ENCODE data around the gene ACADL. TPM values are rescaled to one million over a fixed set of nuclear protein-coding genes. Genes with fewer than 3 reads are reported as not detected.

ACADL gene
- total and polyA plus RNA-seq, 2 of the 8 experiments (the other 6 are each of a cell fraction or from before 2014, with no cell fraction given): 0.11 to 0.34 TPM

DNA sequence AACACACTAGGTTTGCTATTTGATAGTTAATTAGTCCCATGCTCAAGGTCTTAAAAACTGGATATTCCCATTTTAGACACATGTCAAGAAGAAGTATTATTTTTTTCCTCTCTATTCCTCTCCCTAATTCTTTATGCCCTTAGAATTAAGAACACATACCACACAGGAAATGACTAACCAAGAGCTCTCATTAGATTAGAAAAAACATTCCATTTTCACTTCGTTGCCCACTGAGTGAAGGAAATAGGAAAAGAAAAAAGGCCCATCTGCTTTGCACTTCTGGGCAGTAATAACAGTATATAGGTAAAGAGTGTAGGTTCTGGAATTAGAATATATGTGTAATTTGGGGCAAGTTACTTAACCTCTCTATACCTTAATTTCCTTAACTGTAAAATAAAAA lies 26.9 kb downstream of the ACADL start (continued):
- TF ChIP-seq SIN3A (conservative IDR thresholded peaks at IDR 0.05 in 1 of 2, IDR thresholded peaks at IDR 0.05 in 1 of 2; ENCODE audit: low read depth in 1 of 2, low read length in 2 of 2) (no peak), CBX5 (IDR thresholded peaks at IDR 0.05; ENCODE audit: low read depth, low read length) (no peak), NANOG (IDR thresholded peaks at IDR 0.05; ENCODE audit: insufficient read depth, low read depth, low read length, poor library complexity, severe bottlenecking) (no peak), GABPA (IDR thresholded peaks at IDR 0.05; ENCODE audit: borderline replicate concordance, insufficient read depth, low read length) (no peak), SRF (IDR thresholded peaks at IDR 0.05; ENCODE audit: low read depth, low read length) (no peak), HDAC6 (IDR thresholded peaks at IDR 0.05; ENCODE audit: low read depth, low read length) (no peak)

Measured in H1 (cell line).